ENCODE measurements around the gene AFAP1L1.

DNA sequence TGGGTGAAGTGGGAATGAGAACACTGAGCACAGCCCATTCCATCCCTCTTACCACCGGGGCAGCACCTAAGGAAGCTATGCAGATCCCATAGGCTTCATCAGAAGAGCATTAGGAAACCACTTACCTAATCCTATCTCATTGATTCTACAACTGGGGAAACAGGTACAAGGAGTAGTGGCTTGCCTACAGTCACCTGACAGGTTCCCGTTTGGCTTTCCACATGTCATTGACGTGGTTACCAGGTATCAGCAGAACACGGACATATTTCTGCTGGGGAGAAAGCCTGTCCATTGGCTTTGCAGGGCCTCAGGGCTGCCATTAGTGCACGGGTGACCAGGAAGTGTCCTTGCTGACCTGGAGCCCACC lies 11.3 kb downstream of the AFAP1L1 start:
- TF ChIP-seq ZNF530 (tag by site-specific recombination; IDR thresholded peaks at IDR 0.05; ENCODE audit: low read depth) = no peak
- TF ChIP-seq, protein P1, sequence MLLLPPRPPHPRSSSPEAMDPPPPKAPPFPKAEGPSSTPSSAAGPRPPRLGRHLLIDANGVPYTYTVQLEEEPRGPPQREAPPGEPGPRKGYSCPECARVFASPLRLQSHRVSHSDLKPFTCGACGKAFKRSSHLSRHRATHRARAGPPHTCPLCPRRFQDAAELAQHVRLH (tag by site-specific recombination; IDR thresholded peaks at IDR 0.05) = no peak
- TF ChIP-seq, protein P2, sequence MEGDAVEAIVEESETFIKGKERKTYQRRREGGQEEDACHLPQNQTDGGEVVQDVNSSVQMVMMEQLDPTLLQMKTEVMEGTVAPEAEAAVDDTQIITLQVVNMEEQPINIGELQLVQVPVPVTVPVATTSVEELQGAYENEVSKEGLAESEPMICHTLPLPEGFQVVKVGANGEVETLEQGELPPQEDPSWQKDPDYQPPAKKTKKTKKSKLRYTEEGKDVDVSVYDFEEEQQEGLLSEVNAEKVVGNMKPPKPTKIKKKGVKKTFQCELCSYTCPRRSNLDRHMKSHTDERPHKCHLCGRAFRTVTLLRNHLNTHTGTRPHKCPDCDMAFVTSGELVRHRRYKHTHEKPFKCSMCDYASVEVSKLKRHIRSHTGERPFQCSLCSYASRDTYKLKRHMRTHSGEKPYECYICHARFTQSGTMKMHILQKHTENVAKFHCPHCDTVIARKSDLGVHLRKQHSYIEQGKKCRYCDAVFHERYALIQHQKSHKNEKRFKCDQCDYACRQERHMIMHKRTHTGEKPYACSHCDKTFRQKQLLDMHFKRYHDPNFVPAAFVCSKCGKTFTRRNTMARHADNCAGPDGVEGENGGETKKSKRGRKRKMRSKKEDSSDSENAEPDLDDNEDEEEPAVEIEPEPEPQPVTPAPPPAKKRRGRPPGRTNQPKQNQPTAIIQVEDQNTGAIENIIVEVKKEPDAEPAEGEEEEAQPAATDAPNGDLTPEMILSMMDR (tag by site-specific recombination; IDR thresholded peaks at IDR 0.05) = no peak
- TF ChIP-seq, protein P3, sequence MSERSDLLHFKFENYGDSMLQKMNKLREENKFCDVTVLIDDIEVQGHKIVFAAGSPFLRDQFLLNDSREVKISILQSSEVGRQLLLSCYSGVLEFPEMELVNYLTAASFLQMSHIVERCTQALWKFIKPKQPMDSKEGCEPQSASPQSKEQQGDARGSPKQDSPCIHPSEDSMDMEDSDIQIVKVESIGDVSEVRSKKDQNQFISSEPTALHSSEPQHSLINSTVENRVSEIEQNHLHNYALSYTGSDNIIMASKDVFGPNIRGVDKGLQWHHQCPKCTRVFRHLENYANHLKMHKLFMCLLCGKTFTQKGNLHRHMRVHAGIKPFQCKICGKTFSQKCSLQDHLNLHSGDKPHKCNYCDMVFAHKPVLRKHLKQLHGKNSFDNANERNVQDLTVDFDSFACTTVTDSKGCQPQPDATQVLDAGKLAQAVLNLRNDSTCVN (tag by site-specific recombination; optimal IDR thresholded peaks at IDR 0.05) = no peak
- no peak for TF ChIP-seq SCRT2 (tag by site-specific recombination; IDR thresholded peaks at IDR 0.05)
- TF ChIP-seq ZNF146 (tag by site-specific recombination; IDR thresholded peaks at IDR 0.05) = no peak
- TF ChIP-seq, protein P4, sequence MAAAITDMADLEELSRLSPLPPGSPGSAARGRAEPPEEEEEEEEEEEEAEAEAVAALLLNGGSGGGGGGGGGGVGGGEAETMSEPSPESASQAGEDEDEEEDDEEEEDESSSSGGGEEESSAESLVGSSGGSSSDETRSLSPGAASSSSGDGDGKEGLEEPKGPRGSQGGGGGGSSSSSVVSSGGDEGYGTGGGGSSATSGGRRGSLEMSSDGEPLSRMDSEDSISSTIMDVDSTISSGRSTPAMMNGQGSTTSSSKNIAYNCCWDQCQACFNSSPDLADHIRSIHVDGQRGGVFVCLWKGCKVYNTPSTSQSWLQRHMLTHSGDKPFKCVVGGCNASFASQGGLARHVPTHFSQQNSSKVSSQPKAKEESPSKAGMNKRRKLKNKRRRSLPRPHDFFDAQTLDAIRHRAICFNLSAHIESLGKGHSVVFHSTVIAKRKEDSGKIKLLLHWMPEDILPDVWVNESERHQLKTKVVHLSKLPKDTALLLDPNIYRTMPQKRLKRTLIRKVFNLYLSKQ (tag by site-specific recombination; IDR thresholded peaks at IDR 0.05; ENCODE audit: borderline replicate concordance) = no peak
- TF ChIP-seq ZBTB21 (tag by site-specific recombination; IDR thresholded peaks at IDR 0.05) = no peak
- TF ChIP-seq RBAK (tag by site-specific recombination; IDR thresholded peaks at IDR 0.05) = no peak
- TF ChIP-seq GFI1B (tag by site-specific recombination; IDR thresholded peaks at IDR 0.05) = no peak
- TF ChIP-seq ZBTB1 (tag by site-specific recombination; IDR thresholded peaks at IDR 0.05) = no peak
- TF ChIP-seq, protein P5, sequence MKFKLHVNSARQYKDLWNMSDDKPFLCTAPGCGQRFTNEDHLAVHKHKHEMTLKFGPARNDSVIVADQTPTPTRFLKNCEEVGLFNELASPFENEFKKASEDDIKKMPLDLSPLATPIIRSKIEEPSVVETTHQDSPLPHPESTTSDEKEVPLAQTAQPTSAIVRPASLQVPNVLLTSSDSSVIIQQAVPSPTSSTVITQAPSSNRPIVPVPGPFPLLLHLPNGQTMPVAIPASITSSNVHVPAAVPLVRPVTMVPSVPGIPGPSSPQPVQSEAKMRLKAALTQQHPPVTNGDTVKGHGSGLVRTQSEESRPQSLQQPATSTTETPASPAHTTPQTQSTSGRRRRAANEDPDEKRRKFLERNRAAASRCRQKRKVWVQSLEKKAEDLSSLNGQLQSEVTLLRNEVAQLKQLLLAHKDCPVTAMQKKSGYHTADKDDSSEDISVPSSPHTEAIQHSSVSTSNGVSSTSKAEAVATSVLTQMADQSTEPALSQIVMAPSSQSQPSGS (tag by site-specific recombination; IDR thresholded peaks at IDR 0.05; ENCODE audit: low read depth) = no peak

Data from HEK293 (cell line).